SW 1271 (cell line): Measurements from ENCODE around the gene PROZ.

Source experiments
- DNase-seq, 2 experiments: peaks; one replicate each; lab custom pipeline; 2025; lab: John Stamatoyannopoulos, UW

The PROZ gene

GRCh38 chr13:113141601-113141970, 16.9 kb upstream of the PROZ start:
- DNase-seq: no peak

- no peak for DNase-seq
Observed at GRCh38 chr13:113142876-113143275, 15.6 kb upstream of the PROZ start.

GRCh38 chr13:113143466-113144254, 14.8 kb upstream of the PROZ start:
- no peak for DNase-seq

GRCh38 chr13:113144255-113144629, 14.2 kb upstream of the PROZ start:
- no peak for DNase-seq

- DNase-seq: no peak
Observed at GRCh38 chr13:113145496-113145895, 13.0 kb upstream of the PROZ start.

DNA sequence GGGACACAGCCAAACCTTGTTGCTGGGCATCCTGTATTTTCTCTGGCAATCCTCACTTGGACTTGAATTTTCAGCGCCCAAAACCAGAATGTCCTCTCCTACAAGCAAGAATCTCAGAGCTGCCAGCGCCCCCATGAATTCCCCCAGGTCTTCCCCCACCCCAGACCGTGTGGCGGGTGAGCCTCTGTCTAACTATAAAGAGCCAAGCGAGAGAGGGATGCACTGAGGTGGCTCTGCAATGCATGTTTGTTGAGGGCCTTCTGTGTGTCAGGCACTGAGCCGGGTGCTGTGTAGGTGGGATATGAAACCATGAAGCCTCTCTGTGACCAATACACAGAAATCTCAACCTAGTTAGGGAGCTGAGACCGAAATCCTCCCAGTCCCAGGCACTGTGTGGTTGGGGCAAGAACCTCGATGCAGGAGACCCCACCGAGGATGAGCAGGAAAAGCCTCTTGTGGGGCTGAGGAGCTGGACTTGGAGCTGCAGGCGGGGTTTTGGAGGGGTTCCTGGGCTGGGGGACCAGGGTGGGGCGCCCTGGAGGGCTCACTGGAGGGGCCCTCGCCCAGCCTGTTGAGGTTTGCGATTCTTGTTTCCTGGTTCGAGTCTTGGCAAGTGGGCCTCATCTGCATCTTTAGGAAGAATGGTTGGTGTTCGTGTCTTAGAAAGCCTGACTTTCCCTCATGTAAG, 12.4 kb upstream of the PROZ start:
- no peak for DNase-seq

GRCh38 chr13:113146750-113147149, 11.7 kb upstream of the PROZ start:
- no peak for DNase-seq

DNA sequence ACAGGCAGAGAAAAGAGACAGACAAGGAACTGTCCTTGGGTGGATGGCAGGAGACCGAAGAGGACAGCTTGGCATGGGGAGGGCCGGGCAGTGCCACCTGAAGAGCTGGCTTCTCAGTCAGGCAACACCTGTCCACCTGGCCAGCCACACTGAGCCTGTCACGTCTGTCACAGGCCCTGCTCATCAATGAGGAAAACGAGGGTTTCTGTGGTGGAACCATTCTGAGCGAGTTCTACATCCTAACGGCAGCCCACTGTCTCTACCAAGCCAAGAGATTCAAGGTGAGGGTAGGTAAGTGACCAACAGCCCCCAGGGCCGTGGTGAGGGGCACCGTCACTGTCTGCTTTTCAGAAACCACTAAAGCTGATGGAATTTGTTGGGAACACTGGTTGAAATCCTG, 11.2 kb upstream of the PROZ start:
- DNase-seq: no peak

GRCh38 chr13:113148407-113148806, 10.0 kb upstream of the PROZ start:
- no peak for DNase-seq

GRCh38 chr13:113148940-113149503, 9.4 kb upstream of the PROZ start:
- DNase-seq: no peak

- no peak for DNase-seq
Observed at GRCh38 chr13:113149711-113150549, 8.5 kb upstream of the PROZ start.

GRCh38 chr13:113150550-113151365, 7.7 kb upstream of the PROZ start:
- no peak for DNase-seq

GRCh38 chr13:113151745-113152690, 6.4 kb upstream of the PROZ start:
- no peak for DNase-seq

- DNase-seq: no peak
Observed at GRCh38 chr13:113152691-113152983, 5.8 kb upstream of the PROZ start.

- DNase-seq: no peak
Observed at GRCh38 chr13:113152984-113153809, 5.3 kb upstream of the PROZ start.

GRCh38 chr13:113153810-113154748, 4.4 kb upstream of the PROZ start:
- peak in 1 of 2 experiments; percentile 8 for DNase-seq

GRCh38 chr13:113155201-113155600, 3.2 kb upstream of the PROZ start:
- no peak for DNase-seq

GRCh38 chr13:113155982-113156655, 2.3 kb upstream of the PROZ start:
- no peak for DNase-seq
